K562 (cell line): ENCODE measurements around the gene EPB41L4B. TPM values are rescaled to one million over a fixed set of nuclear protein-coding genes. Genes with fewer than 3 reads are reported as not detected.

Experiments
- BDP1 ChIP-seq: IDR thresholded peaks from 3 replicates; pipeline ENCODE4 v1.6.1; 2011; ENCODE audit not compliant: insufficient read length, insufficient read depth
- CBX2 ChIP-seq: fragments of 200-600 bp; sonication (generic); IDR thresholded peaks from one replicate; pipeline ENCODE4 v1.6.1; 2012; ENCODE audit warnings: mild to moderate bottlenecking, low read length, inconsistent platforms; ENCODE audit not compliant: insufficient read depth, poor library complexity, severe bottlenecking
- CC2D1A ChIP-seq: fragments of 450-650 bp; IDR thresholded peaks from 2 replicates; pipeline ENCODE4 v1.6.1; 2017; ENCODE audit warnings: mild to moderate bottlenecking
- EGR1 ChIP-seq: fragments of 450-650 bp; conservative IDR thresholded peaks from 2 replicates; pipeline ENCODE4 v1.6.1; 2017; ENCODE audit warnings: mild to moderate bottlenecking
- FOXJ2 ChIP-seq: fragments of 200-800 bp; sonication (Bioruptor generic); IDR thresholded peaks from 2 replicates; pipeline ENCODE4 v1.6.1; 2016; ENCODE audit warnings: missing genetic modification characterization, missing compliant biosample characterization
- GTF2E2 ChIP-seq: fragments of 200-800 bp; sonication (Bioruptor generic); IDR thresholded peaks from 2 replicates; pipeline ENCODE4 v1.6.1; 2016; ENCODE audit warnings: missing genetic modification characterization, missing compliant biosample characterization
- GTF3C2 ChIP-seq: IDR thresholded peaks from 3 replicates; pipeline ENCODE4 v1.6.1; 2011; ENCODE audit warnings: borderline replicate concordance, mild to moderate bottlenecking, moderate library complexity; ENCODE audit not compliant: insufficient read length; ENCODE audit errors: extremely low read depth
- MLLT1 ChIP-seq, 2 experiments: fragments of 450-650 bp; IDR thresholded peaks; 2 replicates each; pipeline ENCODE4 v1.6.1; 2016
- MLX ChIP-seq, 2 experiments: fragments of 450-650 bp in 1 of 2; sonication (generic) in 1 of 2; formaldehyde crosslinking; conservative IDR thresholded peaks; 2 replicates each; pipeline versions ENCODE4 v1.4.0 to v1.8.1; 2020 to 2022; ENCODE audit warnings: mild to moderate bottlenecking in 1 of 2, missing genetic modification reagents in 1 of 2
- PHTF2 ChIP-seq: fragments of 250-450 bp; sonication (Bioruptor Pico); IDR thresholded peaks from 2 replicates; pipeline ENCODE4 v1.5.0; 2021; ENCODE audit warnings: mild to moderate bottlenecking
- RBBP5 ChIP-seq: fragments of 200-600 bp; sonication (generic); IDR thresholded peaks from 2 replicates; pipeline ENCODE4 v1.6.1; 2012; ENCODE audit warnings: borderline replicate concordance, mild to moderate bottlenecking, low read length, control low read depth, inconsistent platforms; ENCODE audit not compliant: insufficient read depth, poor library complexity, severe bottlenecking
- SETDB1 ChIP-seq: IDR thresholded peaks from one replicate; pipeline ENCODE4 v1.6.1; 2012; ENCODE audit warnings: low read length, control low read depth, inconsistent platforms
- TCFL5 ChIP-seq: fragments of 250-450 bp; sonication (Bioruptor Pico); conservative IDR thresholded peaks from 2 replicates; pipeline ENCODE4 v1.6.1; 2021; ENCODE audit warnings: mild to moderate bottlenecking, moderate library complexity, matching md5 sums
- ZBTB12 ChIP-seq: fragments of 250-450 bp; sonication (Bioruptor Pico); IDR thresholded peaks from 2 replicates; pipeline ENCODE4 v1.4.0; 2020
- ZNF124 ChIP-seq: sonication (generic); formaldehyde crosslinking; IDR thresholded peaks from 2 replicates; pipeline ENCODE4 v1.8.1; 2022; ENCODE audit warnings: missing genetic modification reagents
- ZNF354B ChIP-seq: fragments of 250-450 bp; sonication (Bioruptor Pico); IDR thresholded peaks from 2 replicates; pipeline ENCODE4 v1.4.0; 2020
- ZNF778 ChIP-seq: fragments of 450-650 bp; formaldehyde crosslinking; IDR thresholded peaks from 2 replicates; pipeline ENCODE4 v1.4.0; 2020; ENCODE audit warnings: mild to moderate bottlenecking, moderate library complexity
- ZSCAN29 ChIP-seq: fragments of 450-650 bp; IDR thresholded peaks from 2 replicates; pipeline ENCODE4 v1.6.1; 2017
- polyA plus RNA-seq, 8 experiments: library from polyadenylated mRNA; depleted of rRNA in 4 of 8; stranded (reverse) in 5 of 8; unstranded in 3 of 8; fragments of >200 nt; fragmentation: Nextera tagmentation in 2 of 8; fragmentation: Illumina TruSeq in 1 of 8; extraction: Ambion mirVana in 2 of 8; extraction: Trizol in 1 of 8; gene quantifications; 2 replicates each; pipeline versions ENCODE4 v1.2.1 to v1.2.3, GENCODE V29; 2011 to 2014; ENCODE audit warnings: inconsistent platforms in 1 of 8, missing spikeins in 1 of 8
- total RNA-seq, 7 experiments: library from RNA; depleted of rRNA in 6 of 7; stranded (reverse); fragments of >200 nt in 6 of 7; fragmentation: Illumina TruSeq in 2 of 7; extraction: Trizol in 2 of 7; gene quantifications; 2 replicates each; pipeline versions ENCODE4 v1.2.1 to v1.2.3, GENCODE V29; 2011 to 2021; ENCODE audit warnings: low replicate concordance in 1 of 7
- TF ChIP-seq, protein P1 (sequence below), 2 experiments: IDR thresholded peaks in 1 of 2; conservative IDR thresholded peaks in 1 of 2; 2 replicates each; pipeline ENCODE4 v1.6.1; 2016; ENCODE audit warnings: low read depth in 2 of 2, mild to moderate bottlenecking in 1 of 2, missing compliant biosample characterization in 1 of 2, missing genetic modification characterization in 1 of 2, moderate library complexity in 1 of 2

Gene EPB41L4B
- total and polyA plus RNA-seq, 9 of the 15 experiments (the other 6 are each of a cell fraction or from before 2014, with no cell fraction given), result 0.09 to 0.38 (median 0.21) TPM

- TF ChIP-seq, protein P1, sequence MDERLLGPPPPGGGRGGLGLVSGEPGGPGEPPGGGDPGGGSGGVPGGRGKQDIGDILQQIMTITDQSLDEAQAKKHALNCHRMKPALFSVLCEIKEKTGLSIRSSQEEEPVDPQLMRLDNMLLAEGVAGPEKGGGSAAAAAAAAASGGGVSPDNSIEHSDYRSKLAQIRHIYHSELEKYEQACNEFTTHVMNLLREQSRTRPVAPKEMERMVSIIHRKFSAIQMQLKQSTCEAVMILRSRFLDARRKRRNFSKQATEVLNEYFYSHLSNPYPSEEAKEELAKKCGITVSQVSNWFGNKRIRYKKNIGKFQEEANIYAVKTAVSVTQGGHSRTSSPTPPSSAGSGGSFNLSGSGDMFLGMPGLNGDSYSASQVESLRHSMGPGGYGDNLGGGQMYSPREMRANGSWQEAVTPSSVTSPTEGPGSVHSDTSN (CRISPR knock-in tag; IDR thresholded peaks at IDR 0.05; ENCODE audit: low read depth), result no peak
- TF ChIP-seq, protein P1 (tag; conservative IDR thresholded peaks at IDR 0.05; ENCODE audit: low read depth), result no peak
- TF ChIP-seq CC2D1A (no peak), ZBTB12 (CRISPR knock-in tag) (no peak), MLLT1 (IDR thresholded peaks at IDR 0.05) (no peak), ZNF778 (CRISPR knock-in tag) (no peak), GTF2E2 (no peak), MLX (CRISPR knock-in tag; conservative IDR thresholded peaks at IDR 0.05) (no peak), TCFL5 (CRISPR knock-in tag) (no peak), CBX2 (no peak), GTF3C2 (no peak), EGR1 (0 out of 2 replicates have a peak, but pooled peaks have one; percentile 11), BDP1 (no peak), ZNF124 (no peak), PHTF2 (CRISPR knock-in tag) (no peak), FOXJ2 (tag) (no peak), ZNF354B (CRISPR knock-in tag) (no peak), SETDB1 (no peak), ZSCAN29 (no peak), RBBP5 (no peak)
Measured at GRCh38 chr9:109320742-109321448, at the start of gene EPB41L4B (continued).
